MCF 10A (cell line): ENCODE measurements around the gene RASGEF1C. TPM values are rescaled to one million over a fixed set of nuclear protein-coding genes. Genes with fewer than 3 reads are reported as not detected.

ENCODE experiments used
- BruUV-seq: library from RNA; stranded (reverse); fragments of 400-500 nt; replicated peaks from 2 replicates; lab custom pipeline; 2021; lab: Mats Ljungman, UMichigan
- CTCF ChIA-PET: fragments of 300-600 bp; sonication (Branson Sonifier 250); formaldehyde crosslinking; extraction: SDS; loops from one replicate; lab custom pipeline; 2021; ENCODE audit warnings: antibody characterized with exemption, inconsistent platforms; lab: Yijun Ruan, JAX
- POLR2A ChIA-PET: fragments of 300-600, 350-650 bp; sonication (Branson Sonifier 250); formaldehyde crosslinking; extraction: SDS; loops from one replicate; lab custom pipeline; 2020; ENCODE audit warnings: antibody characterized with exemption, inconsistent platforms; lab: Yijun Ruan, JAX
- DNase-seq: peaks from one replicate; pipeline ENCODE4 v3.0.0-alpha.2; 2018; ENCODE audit not compliant: unreplicated experiment
- H3K27ac Mint-ChIP-seq: one replicate; pipeline ENCODE4 v1.8.0; 2022; ENCODE audit warnings: mild to moderate bottlenecking, low read depth, mixed read lengths; ENCODE audit not compliant: unreplicated experiment
- H3K27me3 Mint-ChIP-seq: one replicate; pipeline ENCODE4 v1.8.0; 2022; ENCODE audit warnings: mixed read lengths; ENCODE audit not compliant: insufficient read depth, unreplicated experiment
- H3K36me3 Mint-ChIP-seq: one replicate; pipeline ENCODE4 v1.8.0; 2022; ENCODE audit warnings: mild to moderate bottlenecking, moderate library complexity, mixed read lengths; ENCODE audit not compliant: insufficient read depth, unreplicated experiment
- H3K4me1 Mint-ChIP-seq: one replicate; pipeline ENCODE4 v1.8.0; 2022; ENCODE audit warnings: mixed read lengths; ENCODE audit not compliant: insufficient read depth, unreplicated experiment
- H3K4me3 Mint-ChIP-seq: one replicate; pipeline ENCODE4 v1.8.0; 2022; ENCODE audit warnings: mild to moderate bottlenecking, moderate library complexity, mixed read lengths; ENCODE audit not compliant: unreplicated experiment
- H3K9me3 Mint-ChIP-seq: one replicate; pipeline ENCODE4 v1.8.0; 2022; ENCODE audit warnings: mixed read lengths; ENCODE audit not compliant: unreplicated experiment
- intact Hi-C: fragments of 100-400 bp; cut with micrococcal nuclease; formaldehyde crosslinking; loops from 2 replicates; pipeline ENCODE4 v1.14.1; 2022
- total RNA-seq: library from RNA; stranded (reverse); gene quantifications from 2 replicates; pipeline ENCODE4 v1.2.3, GENCODE V29; 2022
- TF ChIP-seq, protein P1 (sequence below): fragments of 200-600 bp; IDR thresholded peaks from one replicate; pipeline ENCODE4 v1.8.0; 2022; ENCODE audit warnings: antibody characterized with exemption, mild to moderate bottlenecking; ENCODE audit not compliant: unreplicated experiment

The RASGEF1C gene
- total RNA-seq, 1 experiment from 2014 or later = not detected

DNA sequence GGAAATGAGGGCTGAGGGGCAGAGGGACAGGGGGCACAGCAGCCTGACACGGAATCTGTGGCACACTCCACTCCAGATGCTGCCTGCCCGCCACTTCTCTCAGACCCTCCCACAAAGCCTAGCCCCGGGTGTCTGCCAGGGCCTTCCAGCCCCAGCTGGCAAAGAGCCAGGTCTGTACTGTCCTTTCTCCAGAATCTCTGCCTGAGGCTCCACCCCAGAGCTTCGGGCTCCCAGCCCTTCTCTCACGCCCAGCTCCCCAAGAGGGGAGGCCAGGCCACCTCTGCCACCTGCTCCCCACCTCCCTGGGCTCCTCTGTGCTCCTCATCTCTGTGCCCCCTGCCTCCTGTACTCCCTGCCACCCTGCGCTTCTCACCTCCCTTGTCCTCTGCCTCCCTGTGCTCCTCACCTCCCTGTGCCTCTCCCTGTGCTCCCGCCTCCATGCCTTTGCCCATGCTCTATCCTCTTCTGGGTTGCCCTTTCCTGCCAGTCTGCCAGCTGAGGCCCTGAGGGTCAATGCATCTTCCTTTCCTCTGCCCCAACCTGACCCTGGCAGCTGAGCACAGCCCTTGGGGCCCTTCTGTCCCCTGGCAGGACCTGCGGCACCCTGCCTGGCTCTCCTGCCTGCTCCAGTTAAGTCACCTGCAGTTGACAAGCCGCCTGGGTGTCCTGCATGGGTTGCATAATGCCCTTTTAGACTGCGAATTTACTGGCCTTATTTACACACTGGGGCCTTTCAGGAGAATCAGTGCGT, 36.4 kb downstream of the RASGEF1C start:
- Mint-ChIP-seq H3K27me3 (peaks cover 7% of the 10 kb centered on the region), H3K4me1 (peaks cover 6% of the 10 kb centered on the region), H3K4me3 (no peak overlapping the region), H3K9me3 (no peaks in the 10 kb centered on the region), H3K36me3 (no peaks in the 10 kb centered on the region), H3K27ac (no peak overlapping the region)
- TF ChIP-seq, protein P1, sequence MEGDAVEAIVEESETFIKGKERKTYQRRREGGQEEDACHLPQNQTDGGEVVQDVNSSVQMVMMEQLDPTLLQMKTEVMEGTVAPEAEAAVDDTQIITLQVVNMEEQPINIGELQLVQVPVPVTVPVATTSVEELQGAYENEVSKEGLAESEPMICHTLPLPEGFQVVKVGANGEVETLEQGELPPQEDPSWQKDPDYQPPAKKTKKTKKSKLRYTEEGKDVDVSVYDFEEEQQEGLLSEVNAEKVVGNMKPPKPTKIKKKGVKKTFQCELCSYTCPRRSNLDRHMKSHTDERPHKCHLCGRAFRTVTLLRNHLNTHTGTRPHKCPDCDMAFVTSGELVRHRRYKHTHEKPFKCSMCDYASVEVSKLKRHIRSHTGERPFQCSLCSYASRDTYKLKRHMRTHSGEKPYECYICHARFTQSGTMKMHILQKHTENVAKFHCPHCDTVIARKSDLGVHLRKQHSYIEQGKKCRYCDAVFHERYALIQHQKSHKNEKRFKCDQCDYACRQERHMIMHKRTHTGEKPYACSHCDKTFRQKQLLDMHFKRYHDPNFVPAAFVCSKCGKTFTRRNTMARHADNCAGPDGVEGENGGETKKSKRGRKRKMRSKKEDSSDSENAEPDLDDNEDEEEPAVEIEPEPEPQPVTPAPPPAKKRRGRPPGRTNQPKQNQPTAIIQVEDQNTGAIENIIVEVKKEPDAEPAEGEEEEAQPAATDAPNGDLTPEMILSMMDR = no peak
- no TSS peak for BruUV-seq
- ChIA-PET POLR2A (interaction anchor here (1.0 kb wide), 1 partner anchor 27 kb away, joined by 5 read pairs; no protein-coding TSS in a partner anchor), CTCF (no interaction called here)
- intact Hi-C loops = no loop called here
- peak; percentile 28 for DNase-seq

DNA sequence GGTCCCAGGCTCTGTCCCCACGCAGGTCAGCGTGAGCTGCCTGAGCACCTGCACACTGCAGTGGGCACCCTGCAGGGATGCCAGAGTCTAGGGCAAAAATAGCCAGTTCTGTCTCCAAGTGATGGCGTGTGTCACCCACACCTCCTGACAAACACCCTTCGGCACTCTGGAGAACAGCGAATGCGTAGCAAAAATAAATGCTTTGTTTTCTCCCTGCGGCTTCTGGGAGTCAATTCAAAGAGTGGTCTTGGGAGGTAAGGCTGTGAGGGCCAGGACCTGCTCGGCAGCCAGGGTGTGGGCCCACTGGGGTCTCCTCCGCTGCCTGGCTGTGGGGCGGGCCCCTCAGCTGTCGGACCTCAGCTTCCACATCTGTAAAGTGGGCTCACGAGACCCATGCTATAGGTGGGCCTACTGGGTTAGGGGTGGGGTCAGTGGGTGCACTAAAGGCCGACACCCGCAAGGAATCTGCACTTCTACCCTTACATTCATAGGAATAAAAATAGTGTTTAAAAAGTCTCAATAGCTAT, 37.4 kb downstream of the RASGEF1C start:
- Mint-ChIP-seq H3K36me3 (no peaks in the 10 kb centered on the region), H3K4me3 (no peak overlapping the region), H3K27me3 (peaks cover 9% of the 10 kb centered on the region), H3K9me3 (no peaks in the 10 kb centered on the region), H3K4me1 (no peaks in the 10 kb centered on the region), H3K27ac (no peak overlapping the region)
- TF ChIP-seq, protein P1 = no peak
- BruUV-seq = no TSS peak
- POLR2A ChIA-PET = interaction anchor here (0.6 to 1.0 kb wide), 2 partner anchors 26 to 523 kb away, joined by 3 to 5 read pairs; no protein-coding TSS in a partner anchor
- no peak for DNase-seq
- intact Hi-C loops = no loop called here
- CTCF ChIA-PET = interaction anchor here (0.7 kb wide), 1 partner anchor 157 kb away, joined by 3 read pairs; no protein-coding TSS in a partner anchor

DNA sequence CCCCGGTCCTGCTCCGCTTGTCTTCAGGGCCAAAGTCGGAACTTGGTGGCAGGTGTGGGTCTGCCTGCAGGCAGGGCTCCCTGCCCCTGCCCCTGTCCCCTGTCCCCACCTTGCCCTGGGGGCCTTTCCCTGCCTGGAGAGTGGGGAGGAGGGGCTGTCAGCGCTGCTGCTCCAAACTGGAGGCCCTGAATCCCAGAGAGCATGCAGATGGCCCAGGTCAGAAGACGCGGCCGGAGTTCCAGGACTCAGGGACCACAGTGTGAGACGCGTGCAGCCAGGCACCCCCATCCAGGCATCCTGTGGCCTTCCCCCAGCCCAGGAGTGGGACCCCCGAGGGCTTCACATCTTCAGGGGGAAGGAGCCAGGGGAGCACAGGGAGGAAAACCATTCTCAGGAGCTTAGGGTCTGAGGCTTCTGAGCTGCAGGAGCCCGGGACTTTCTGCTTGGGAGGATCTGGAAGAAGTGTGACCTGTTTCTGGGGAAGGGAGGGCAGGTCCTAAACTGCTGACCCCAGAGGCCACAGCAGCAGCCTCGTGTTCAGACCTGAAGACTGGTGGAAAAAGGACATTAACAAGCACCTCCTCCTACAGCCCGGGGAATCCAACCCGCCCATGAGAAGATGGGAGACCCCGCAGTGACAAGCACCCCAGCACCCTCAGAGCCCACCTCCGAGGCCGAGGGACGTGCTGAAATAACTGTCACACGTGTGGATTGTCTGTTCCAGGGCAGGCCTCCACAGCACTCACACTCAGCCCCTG, 38.0 kb downstream of the RASGEF1C start:
- Mint-ChIP-seq H3K27me3 (peaks cover 15% of the 10 kb centered on the region), H3K36me3 (no peaks in the 10 kb centered on the region), H3K27ac (no peak overlapping the region), H3K4me1 (no peaks in the 10 kb centered on the region), H3K4me3 (no peak overlapping the region), H3K9me3 (no peaks in the 10 kb centered on the region)
- intact Hi-C loops = no loop called here
- ChIA-PET POLR2A (interaction anchor here (0.6 kb wide), 1 partner anchor 524 kb away, joined by 3 read pairs; no protein-coding TSS in a partner anchor), CTCF (no interaction called here)
- no TSS peak for BruUV-seq
- TF ChIP-seq, protein P1 = no peak
- no peak for DNase-seq
